Pulmonary artery endothelial cell (primary cell): ENCODE data around the gene SRPK2. TPM values are rescaled to one million over a fixed set of nuclear protein-coding genes. Genes with fewer than 3 reads are reported as not detected.

Experiments
- DNase-seq: peaks from one replicate; pipeline ENCODE4 v3.0.0-alpha.2; 2011; ENCODE audit warnings: low read depth, low spot score
- total RNA-seq: library from RNA; depleted of rRNA; stranded (reverse); fragments of >200 nt; gene quantifications from 2 replicates; pipeline ENCODE4 v1.2.3, GENCODE V29; 2014

SRPK2 gene
- total RNA-seq, 1 donor from 2014 or later: 52.0 TPM

- no peak for DNase-seq
These were observed 286.9 kb downstream of the SRPK2 start for GRCh38 chr7:105101864-105102263.

DNA sequence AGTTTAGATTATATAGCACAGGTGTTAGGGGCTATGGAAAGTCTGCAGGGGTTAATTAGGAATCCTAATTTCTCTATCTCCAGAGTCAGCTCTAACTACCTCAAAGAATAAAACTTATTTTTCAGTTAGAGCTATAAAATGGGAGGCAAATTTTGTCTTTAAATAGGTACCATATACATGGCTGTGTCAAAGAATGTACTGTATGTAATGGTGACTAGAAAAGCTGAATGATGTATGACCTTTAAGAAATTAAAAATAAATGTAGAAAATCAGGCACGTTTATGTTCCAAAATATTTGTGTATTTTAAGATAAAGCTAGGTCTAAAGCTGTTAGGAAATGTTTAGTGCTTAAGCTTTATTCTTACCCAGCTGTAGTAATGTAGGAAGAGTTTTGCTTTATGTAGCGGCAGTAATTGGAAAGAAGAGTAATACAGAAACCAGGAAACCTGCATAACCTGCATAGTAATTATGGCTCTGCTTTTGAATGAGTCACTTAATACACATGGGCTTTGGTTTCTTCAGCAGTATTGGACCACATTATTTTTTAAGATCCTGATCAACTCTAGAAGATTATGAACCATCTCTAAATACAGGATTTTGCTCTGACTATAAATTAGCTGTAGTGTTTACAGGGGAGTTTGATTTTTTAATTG is 289.7 kb downstream of the SRPK2 start:
- no peak for DNase-seq

DNA sequence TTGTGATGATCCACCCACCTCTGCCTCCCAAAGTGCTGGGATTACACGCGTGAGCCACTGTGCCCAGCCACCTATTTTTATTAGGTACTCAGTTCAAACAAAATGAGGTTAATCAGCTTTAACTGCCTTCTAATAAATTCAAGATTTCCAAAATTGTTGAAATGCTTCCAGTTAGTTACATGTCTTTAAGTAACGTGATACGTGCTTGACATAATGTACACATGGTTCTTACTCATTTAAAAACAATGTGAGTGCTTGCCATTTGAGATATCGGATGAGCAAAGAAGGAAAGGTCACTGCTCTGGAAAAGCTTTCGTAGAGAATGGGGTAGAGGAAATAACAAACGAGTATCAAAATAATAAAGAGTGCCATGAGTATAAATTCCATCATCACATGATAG is 291.1 kb downstream of the SRPK2 start:
- peak; percentile 79 for DNase-seq

DNA sequence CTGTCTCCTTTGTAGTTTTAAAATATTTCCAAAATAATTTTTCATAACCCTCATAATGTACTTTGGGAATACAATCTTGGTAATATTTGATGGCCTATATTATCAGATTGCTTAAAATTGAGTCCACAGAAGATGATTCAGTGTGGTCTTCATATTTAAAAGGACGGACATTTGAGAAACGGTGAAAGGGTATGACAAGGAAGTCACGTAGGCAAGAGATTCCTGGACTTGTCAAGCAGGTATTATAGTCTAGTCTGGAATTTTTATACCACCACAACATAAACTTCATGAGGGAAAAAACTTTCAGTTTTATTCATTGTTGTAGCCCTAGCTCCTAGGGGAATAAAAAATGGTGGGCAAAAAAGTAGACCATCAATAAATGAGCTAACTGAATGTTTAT is 292.4 kb downstream of the SRPK2 start:
- no peak for DNase-seq

GRCh38 chr7:105094966-105095365 is 293.8 kb downstream of the SRPK2 start:
- DNase-seq: no peak

DNA sequence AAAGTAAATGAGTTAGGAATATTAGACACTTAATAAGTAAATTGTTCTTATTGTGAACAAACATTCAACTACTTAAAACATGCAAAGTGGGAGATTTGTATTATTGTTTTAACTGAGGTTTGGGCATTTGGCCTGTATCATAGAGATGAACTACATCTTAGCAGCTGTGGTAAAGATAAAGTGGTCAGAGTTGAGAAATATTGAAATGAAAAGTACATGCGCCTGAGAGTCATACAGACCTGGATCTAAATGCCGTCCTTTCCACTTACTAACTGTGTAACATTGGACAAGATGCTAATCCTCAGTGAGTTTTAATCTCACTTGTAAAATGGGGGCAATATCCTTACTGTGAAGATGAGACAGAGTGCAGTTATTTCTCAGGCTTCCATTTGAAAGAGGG is 300.3 kb downstream of the SRPK2 start:
- no peak for DNase-seq

- DNase-seq: no peak
These were observed 300.7 kb downstream of the SRPK2 start for GRCh38 chr7:105087981-105088380.

- no peak for DNase-seq
These were observed 301.9 kb downstream of the SRPK2 start for GRCh38 chr7:105086850-105087249.

DNA sequence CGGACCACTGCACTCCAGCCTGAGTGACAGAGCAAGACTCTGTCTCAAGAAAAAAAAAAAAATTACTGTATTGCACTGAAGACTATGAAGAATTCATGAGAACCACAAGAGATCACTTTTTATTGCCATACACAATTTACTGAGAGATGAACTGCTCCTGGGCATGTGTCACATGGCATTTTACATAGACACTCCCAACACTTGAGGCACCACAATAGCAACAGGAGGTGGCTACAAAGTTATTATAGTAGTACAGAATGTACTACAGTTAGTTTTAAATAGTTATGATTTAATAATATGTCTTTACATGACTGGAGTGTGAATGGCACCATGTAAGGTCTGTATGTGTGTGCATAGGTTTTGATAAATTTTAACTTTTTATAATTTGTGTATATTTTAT is 304.1 kb downstream of the SRPK2 start:
- DNase-seq: no peak

- DNase-seq: no peak
These were observed 309.4 kb downstream of the SRPK2 start for GRCh38 chr7:105079348-105079747.

- no peak for DNase-seq
These were observed 315.6 kb downstream of the SRPK2 start for GRCh38 chr7:105073143-105073542.

DNA sequence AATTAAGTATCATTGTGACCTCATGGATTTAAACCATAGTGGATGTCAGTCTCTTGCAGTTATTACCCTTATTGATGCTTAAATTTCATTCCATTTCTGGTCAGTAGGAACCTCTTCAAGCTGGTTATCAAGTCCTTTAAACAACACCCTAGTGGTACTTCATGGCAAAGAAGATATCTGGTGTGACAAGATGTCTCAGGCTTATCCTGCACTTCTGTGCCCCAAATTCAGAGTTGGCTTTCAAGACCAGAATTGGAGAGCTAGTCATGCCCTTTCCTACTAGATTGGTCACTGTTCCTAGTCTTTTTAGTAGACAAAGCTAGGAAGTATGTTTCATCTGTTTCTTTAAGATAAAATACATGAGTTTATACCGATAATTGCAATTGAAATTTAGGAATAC is 319.8 kb downstream of the SRPK2 start:
- no peak for DNase-seq

DNA sequence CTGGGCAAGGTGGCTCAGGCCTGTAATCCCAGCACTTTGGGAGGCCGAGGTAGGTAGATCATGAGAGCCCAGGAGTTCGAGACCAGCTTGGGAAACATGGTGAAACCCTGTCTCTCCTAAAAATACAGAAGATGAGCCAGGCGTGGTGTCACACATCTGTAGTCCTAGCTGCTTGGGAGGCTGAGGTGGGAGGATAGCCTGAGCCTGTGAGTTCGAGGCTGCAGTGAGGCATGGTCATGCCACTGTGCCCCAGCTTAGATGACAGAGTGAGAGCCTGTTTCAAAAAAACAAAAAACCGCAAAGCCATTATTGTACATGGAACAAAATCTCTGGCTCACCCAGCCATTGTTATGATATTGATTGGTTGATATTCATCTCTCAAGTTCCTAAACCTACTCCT is 321.0 kb downstream of the SRPK2 start:
- DNase-seq: no peak

Other genes with a start within 250 kb of the SRPK2 start
- gene PUS7, start 133.3 kb upstream of the SRPK2 start, total RNA-seq: 29.2 and 37.9 TPM in 2 replicates
- 14.6 and 14.7 TPM in 2 replicates for gene RINT1, start 143.3 kb upstream of the SRPK2 start, total RNA-seq
- not detected in 2 replicates for gene EFCAB10, start 192.6 kb upstream of the SRPK2 start, total RNA-seq